AG09319 (cell line): ENCODE results near the gene CDH13.

Source experiments
- DNase-seq: peaks from one replicate; pipeline ENCODE4 v3.0.0-alpha.2; 2010; ENCODE audit warnings: low read depth; ENCODE audit errors: extremely low read depth
- CTCF ChIP-seq: IDR thresholded peaks from 2 replicates; pipeline ENCODE4 v1.5.1; 2011; ENCODE audit warnings: low read depth, mild to moderate bottlenecking, inconsistent platforms, low read length, moderate library complexity

CDH13 gene

GRCh38 chr16:82685526-82685925 lies 58.8 kb downstream of the CDH13 start:
- no peak for DNase-seq
- TF ChIP-seq CTCF, result no peak

- no peak for TF ChIP-seq CTCF
- no peak for DNase-seq
These were observed 67.6 kb downstream of the CDH13 start for GRCh38 chr16:82694239-82694874.

GRCh38 chr16:82695806-82696205 lies 69.0 kb downstream of the CDH13 start:
- TF ChIP-seq CTCF, result no peak
- no peak for DNase-seq

GRCh38 chr16:82699260-82699659 lies 72.5 kb downstream of the CDH13 start:
- no peak for DNase-seq
- TF ChIP-seq CTCF, result no peak

GRCh38 chr16:82699711-82700495 lies 73.1 kb downstream of the CDH13 start:
- DNase-seq, result peak; percentile 77
- no peak for TF ChIP-seq CTCF

GRCh38 chr16:82700541-82701235 lies 73.9 kb downstream of the CDH13 start:
- DNase-seq, result no peak
- TF ChIP-seq CTCF, result no peak

- TF ChIP-seq CTCF, result no peak
- no peak for DNase-seq
These were observed 74.7 kb downstream of the CDH13 start for GRCh38 chr16:82701442-82701955.
